OCI-M2 (cell line): Measurements from ENCODE around the gene UGT1A5.
"Not testable (repeated sequence)": the region's sequence is repeated elsewhere in the genome, so short reads cannot be mapped to it uniquely, and the experiment has no call there.

ENCODE experiments used
- DNase-seq: peaks from one replicate; lab custom pipeline; 2025; ENCODE audit not compliant: unreplicated experiment; lab: John Stamatoyannopoulos, UW

The UGT1A5 gene

DNA sequence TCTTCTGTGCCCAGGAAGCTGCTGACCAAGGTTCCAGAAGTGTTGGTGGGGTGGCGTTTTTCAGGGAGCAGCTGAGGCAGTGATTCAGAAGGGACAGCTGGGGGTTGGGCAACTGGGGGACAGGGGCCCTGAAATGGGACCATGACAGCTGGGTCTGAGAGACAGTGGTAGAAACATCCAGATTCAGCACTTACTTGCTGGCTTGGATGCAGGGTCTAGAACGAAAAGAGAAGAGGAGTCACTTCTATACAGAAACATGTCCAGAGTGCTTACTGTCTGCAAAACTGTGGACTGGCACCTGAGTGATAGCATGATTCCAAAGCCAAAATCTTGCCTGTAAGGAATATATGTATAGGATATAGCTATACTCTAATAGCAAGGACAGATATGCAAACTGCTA lies 33.1 kb downstream of the UGT1A5 start:
- not testable (repeated sequence) for DNase-seq

DNA sequence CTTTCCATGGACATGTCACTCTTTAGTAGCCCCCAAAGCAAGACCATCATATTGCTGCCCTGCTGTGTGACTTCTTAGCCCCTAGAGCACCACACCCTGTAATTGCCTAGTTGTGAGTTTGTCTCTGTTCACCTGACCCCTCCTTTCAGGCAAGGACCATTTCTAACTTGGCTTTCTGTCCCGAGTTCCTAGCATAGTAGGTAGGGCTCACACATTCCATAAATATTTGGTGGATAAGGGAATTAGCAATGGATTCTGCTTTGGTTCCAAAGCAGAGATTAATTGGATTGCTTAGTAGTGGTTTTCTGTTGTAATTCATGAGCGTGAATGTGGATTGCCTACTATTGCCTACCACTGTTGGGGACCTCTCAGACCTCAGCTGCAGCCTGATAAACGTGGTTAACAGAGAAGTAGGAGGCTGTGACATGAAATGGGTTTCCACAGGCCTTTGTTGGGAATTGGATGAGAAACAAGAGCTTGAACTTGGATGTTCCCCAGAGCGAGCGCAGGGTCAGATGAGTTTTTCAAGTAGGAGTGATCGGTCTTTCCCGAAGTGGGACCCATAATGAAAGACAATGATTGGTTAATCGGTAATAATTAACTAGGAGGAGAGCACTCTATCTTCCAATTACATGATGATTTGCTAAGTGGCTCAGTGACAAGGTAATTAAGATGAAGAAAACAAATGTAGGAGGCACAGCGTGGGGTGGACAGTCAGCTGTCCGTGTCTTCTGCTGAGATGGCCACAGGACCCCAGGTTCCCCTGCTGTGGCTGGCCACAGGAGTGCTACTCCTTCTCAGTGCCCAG lies 34.0 kb downstream of the UGT1A5 start:
- DNase-seq: no peak

DNA sequence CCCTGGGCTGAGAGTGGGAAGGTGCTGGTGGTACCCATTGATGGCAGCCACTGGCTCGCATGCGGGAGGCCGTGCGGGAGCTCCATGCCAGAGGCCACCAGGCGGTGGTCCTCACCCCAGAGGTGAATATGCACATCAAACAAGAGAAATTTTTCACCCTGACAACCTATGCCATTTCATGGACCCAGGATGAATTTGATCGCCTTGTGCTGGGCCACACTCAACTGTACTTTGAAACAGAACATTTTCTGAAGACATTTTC lies 34.5 kb downstream of the UGT1A5 start:
- DNase-seq: no peak

DNA sequence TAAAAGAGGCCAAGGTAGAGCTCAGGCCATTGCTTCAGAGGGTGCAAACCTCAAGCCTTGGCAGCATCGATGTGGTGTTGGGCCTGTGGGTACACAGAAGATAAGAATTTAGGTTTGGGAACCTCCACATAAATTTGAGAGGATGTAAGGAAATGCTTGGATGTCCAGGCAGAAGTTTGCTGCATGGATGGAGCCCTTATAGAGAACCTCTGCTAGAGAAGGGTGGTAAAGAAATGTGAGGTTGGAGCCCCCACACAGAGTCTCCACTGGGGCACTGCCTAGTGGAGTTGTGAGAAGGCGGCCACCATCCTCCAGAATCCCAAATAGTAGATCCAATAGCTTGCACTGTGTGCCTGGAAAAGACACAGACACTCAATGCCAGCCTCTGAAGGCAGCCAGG lies 38.0 kb downstream of the UGT1A5 start:
- not testable (repeated sequence) for DNase-seq

DNA sequence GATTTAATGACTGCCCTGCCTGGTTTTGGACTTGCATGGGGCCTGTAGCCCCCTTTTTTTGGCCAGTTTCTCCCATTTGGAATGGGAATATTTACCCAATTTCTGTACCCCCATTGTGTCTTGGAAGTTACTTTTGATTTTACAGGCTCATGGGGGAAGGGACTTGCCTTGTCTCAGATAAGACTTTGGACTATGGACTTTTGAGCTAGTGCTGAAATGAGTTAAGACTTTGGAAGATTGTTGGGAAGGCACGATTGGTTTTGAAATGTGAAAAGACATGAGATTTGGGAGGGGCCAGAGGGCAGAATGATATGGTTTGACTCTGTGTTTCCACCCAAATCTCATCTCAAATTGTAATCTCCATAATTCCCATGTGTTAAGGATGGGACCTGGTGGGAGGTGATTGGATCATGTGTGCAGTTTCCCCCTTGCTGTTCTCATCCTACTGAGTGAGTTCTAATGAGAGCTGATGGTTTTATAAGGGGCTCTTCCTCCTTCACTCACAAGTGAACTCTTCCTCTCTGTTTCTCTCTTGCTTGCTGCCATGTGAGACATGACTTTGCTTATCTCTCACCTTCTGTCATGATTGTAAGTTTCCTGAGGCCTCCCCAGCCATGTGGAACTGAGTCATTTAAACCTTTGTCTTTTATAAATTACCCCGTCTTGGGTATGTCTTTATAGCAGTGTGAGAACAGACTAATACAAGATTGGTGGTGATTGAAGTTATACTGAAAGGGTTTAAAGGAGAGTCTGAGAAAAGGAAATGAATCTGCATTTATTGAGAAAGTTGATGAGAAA lies 38.7 kb downstream of the UGT1A5 start:
- DNase-seq: not testable (repeated sequence)

DNA sequence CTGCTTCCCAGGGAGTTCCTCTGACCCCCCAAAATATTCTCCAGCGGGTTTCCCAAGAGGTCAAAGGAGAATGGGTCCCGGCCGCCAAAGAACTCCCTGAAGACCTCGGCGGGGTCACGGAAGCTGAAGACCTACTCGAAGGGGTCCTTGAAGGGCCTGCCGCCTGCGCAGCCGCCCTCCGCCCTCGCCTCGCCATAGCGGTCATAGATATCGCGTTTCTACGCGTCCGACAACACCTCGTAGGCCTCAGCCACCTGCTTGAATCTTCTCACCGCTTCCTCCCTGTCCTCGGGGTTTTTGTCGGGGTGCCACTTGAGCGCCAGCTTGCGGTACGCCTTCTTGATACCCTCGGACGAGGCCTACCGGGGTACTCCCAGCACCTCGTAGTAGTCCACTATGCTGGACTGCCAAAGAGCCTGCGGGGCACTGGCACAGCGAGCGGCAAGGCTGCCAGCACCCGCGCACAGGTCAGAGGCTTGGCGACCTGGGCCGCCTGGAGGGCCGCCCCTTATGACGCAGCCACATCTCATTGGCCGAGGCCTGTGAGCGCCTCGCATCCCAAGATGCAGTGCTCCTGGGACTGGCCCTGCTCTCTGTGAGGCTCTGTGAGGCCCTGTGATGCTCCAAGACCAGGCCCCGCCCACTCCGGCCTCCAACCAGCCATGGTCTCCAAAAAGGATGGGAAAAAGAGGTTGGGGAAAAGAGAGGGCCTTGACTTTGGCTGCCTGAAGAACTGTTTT lies 42.3 kb downstream of the UGT1A5 start:
- no peak for DNase-seq

DNA sequence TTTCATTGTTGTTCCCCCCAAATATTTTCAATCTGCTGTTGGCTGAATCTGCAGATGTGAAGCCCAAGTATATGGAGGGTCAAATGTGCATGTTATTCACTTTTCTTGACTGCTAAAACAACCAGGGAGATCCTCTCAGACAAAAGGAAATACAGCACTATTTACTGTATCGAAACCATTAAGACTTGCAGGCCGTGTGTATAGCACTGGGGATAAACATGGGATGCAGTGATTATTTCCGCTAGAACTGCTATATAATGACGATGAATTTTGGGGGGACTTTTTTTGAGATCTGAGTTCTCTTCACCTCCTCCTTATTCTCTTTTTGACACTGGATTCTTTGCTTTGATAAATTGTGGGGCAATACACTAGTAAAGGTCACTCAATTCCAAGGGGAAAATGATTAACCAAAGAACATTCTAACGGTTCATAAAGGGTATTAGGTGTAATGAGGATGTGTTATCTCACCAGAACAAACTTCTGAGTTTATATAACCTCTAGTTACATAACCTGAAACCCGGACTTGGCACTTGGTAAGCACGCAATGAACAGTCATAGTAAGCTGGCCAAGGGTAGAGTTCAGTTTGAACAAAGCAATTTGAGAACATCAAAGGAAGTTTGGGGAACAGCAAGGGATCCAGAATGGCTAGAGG lies 43.8 kb downstream of the UGT1A5 start:
- DNase-seq: no peak

DNA sequence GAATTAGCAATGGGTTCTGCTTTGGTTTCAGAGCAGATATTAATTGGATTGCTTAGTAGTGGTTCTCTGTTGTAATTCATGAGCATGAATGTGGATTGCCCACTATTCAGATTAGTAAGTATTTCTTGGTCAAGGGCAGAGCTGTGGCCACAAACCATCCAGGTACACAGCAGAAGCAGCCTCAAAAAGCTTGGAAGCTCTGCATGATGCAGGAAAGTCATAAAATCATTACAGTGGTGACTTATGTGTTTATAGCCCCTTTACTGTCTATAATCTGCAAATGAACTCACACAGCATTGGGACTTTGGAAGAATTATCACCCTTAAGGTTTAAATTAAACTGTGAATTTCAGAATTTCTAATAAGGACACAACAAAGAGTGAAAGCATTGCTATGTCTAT lies 45.4 kb downstream of the UGT1A5 start:
- DNase-seq: no peak

DNA sequence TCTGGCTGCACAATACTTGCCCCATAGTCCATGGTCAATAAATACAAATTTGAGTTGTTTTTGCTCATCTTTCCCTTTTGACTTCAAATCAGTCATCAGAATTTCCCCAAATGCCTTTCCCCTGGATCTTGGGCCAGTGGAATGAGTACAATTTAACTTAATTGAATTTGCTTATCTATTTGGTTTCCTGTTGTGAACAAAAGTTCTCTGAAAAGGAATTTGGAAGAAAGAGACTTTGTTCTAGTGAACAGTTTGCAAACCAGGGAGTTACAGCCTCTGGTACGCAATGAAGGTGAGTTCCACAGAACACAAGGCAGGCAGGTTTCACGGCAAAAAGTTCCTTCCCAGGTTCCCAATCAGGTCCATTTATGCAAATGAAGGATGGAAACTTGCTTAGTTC lies 46.1 kb downstream of the UGT1A5 start:
- no peak for DNase-seq

DNA sequence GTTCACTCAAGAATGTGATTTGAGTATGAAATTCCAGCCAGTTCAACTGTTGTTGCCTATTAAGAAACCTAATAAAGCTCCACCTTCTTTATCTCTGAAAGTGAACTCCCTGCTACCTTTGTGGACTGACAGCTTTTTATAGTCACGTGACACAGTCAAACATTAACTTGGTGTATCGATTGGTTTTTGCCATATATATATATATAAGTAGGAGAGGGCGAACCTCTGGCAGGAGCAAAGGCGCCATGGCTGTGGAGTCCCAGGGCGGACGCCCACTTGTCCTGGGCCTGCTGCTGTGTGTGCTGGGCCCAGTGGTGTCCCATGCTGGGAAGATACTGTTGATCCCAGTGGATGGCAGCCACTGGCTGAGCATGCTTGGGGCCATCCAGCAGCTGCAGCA lies 47.3 kb downstream of the UGT1A5 start, which contains the start of gene UGT1A1:
Gene UGT1A1 (plus strand): TSS at position 228 of the 400 bp plus-strand sequence. CDS start 18 bp downstream, at position 246.
- no peak for DNase-seq

DNA sequence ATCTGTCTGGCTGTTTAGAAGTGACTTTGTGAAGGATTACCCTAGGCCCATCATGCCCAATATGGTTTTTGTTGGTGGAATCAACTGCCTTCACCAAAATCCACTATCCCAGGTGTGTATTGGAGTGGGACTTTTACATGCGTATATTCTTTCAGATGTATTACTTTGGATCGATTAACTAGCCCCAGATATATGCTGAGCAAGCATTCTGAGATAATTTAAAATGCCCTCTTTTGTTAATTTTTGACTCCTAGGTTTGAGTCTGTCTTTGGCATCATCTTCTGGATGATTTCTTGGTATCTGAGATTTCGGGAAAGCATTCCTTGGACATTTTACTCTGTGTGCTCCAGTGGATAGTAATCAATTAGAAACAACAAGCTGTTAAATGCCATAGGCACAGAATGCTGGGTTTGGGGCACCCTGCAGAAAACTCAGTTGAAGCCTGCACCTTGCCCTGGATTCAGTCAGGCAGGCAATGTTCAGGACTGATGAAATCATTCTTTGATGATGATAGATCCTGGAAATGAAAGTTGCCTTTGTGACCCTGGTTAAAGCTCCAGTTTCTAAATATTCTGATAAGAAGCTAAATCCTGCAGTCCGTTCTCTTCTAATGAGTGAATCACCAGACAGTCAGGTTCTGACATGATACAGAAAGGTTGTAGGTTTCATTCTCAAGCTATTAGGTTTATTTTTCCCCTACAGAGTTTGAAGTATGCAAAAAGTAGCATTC lies 48.5 kb downstream of the UGT1A5 start:
- no peak for DNase-seq

DNA sequence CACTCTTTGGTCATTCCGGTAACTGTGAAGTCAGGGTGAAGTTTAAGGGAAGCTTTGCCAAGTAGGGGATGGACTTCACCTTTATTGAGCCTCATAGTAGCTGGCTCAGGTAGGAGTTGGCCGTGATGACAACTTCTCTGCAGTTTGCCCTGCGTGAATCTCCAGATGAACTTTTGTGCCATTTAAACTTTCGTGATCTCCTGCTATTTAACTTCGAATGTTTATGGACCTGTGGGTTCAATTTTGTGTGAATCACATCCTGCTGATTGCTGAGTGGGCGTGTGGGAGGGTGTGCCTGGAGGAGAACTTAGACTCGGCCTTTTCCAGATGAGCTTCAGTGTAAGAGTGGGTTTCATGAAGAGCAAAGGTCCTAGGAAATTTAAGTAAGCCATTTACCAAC lies 51.6 kb downstream of the UGT1A5 start:
- DNase-seq: no peak

DNA sequence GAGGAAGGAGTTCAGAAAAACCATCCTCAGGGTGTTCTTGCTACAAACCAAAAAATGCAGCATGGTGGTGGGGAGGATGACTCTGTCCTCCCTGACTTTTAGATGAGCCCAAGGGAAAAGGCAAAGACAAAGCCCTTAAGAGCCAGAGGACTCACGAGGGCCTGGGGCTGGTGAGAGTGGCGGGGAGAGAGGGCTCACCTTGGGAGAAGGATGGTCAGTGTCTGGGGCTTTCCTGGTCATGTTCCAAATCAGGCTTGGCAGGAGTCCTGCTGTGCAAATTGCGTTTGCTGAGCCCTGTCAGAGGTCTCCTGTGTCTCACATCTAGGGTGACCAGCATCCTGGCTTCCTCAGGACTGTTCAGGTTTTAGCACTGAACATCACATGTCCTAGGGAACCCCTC lies 52.1 kb downstream of the UGT1A5 start:
- no peak for DNase-seq

DNA sequence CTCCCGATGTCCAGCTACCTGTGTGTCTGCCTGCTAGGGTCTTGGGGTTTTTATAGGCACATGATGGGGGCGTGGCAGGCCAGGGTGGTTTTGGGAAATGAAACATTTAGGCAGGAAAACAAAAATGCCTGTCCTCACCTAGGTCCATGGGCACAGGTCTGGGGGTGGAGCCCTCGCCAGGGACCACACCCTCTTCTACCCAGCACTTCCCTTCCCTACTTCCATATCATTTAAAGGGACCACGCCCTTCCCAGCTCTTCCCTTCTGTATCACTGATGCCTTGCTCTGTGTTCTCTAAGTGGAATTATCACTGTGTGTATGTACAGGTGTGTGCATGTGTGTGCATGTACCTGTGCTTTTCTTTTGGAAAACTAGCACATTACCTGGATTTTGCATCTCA lies 53.7 kb downstream of the UGT1A5 start:
- no peak for DNase-seq

DNA sequence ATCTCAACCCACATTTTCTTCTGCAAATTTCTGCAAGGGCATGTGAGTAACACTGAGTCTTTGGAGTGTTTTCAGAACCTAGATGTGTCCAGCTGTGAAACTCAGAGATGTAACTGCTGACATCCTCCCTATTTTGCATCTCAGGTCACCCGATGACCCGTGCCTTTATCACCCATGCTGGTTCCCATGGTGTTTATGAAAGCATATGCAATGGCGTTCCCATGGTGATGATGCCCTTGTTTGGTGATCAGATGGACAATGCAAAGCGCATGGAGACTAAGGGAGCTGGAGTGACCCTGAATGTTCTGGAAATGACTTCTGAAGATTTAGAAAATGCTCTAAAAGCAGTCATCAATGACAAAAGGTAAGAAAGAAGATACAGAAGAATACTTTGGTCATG lies 55.4 kb downstream of the UGT1A5 start:
- DNase-seq: no peak

DNA sequence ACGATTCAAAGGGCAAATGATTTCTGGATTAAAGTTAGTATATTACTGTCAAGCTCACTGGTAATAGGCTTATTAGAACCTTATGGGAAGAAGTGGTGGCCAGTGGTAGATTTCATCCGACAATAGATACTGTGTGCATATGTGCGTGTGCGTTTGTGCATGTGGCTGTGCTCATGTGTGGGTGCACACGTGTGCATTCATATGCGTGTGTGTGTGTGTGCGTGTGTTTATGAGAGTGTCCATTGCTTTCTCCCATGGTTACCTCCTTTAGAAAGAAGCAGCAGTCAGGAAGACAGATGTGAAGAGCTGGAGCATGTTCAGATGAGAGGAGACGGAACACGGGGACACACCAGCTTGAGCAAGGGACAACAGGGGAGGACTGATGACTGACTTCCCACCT lies 56.6 kb downstream of the UGT1A5 start:
- no peak for DNase-seq

DNA sequence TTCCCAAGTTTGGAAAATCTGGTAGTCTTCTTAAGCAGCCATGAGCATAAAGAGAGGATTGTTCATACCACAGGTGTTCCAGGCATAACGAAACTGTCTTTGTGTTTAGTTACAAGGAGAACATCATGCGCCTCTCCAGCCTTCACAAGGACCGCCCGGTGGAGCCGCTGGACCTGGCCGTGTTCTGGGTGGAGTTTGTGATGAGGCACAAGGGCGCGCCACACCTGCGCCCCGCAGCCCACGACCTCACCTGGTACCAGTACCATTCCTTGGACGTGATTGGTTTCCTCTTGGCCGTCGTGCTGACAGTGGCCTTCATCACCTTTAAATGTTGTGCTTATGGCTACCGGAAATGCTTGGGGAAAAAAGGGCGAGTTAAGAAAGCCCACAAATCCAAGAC lies 59.4 kb downstream of the UGT1A5 start:
- DNase-seq: no peak

DNA sequence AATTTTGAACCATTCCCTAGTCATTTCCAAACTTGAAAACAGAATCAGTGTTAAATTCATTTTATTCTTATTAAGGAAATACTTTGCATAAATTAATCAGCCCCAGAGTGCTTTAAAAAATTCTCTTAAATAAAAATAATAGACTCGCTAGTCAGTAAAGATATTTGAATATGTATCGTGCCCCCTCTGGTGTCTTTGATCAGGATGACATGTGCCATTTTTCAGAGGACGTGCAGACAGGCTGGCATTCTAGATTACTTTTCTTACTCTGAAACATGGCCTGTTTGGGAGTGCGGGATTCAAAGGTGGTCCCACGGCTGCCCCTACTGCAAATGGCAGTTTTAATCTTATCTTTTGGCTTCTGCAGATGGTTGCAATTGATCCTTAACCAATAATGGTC lies 59.9 kb downstream of the UGT1A5 start:
- DNase-seq: no peak

DNA sequence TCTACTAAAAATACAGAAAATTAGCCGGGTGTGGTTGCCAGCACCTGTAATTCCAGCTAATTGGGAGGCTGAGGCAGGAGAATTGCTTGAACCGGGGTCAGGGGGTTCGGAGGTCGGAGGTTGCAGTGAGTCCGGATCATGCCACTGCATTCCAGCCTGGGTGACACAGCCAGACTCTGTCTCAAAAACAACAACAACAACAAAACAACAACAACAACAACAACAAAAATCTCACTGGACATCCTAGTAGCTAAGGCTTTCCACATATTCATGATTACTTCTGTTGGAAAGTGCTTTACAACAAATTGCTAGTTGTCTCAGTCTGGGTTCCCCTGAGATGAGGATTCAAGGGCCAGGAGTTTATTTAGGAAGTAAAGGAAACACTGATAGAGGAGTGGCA lies 61.1 kb downstream of the UGT1A5 start:
- no peak for DNase-seq

DNA sequence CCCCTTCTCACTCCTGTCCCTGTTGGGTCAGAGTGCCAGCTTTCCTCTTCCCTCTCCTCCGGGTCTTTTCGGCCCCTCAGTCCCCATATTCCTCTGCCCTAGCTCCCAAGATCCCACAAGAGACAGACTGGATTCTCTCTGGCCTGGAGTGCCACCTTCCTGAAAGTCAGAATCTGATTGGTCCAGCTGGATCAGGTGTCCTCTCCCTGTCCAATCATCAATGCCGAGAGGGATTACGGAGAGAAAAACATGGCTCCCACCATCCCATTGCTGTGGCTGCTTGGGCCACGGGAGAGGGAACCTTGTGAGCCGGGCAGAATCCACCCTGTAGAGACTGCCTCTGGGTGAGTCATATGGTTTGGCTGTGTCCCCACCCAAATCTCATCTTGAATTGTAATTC lies 62.7 kb downstream of the UGT1A5 start:
- DNase-seq: no peak

DNA sequence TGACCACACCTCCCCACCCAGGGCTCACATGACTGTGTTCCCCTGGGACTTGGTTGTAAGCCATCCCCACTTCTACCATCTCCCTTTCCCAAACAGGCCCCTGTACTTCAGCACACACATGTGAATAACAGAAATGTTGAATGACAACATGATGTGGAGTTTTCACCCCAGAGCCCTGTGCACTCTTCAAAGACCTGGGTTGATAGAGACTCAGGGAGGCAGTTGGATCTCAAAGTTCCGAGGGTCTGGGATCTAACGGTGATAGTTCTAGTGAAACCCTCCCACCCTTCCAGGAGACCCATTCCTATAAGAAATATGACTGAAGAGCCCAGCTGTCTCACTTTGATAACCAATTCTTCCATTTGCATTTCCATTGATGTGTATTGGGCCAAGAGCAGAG lies 65.3 kb downstream of the UGT1A5 start, which contains the start of gene MROH2A:
Gene MROH2A (plus strand): TSS at position 301 of the 400 bp plus-strand sequence. CDS start 1,029 bp downstream, outside the sequence.
- DNase-seq: no peak
